ENCODE results near the gene ADAMTS17. TPM values are rescaled to one million over a fixed set of nuclear protein-coding genes. Genes with fewer than 3 reads are reported as not detected.

The ADAMTS17 gene
- total and polyA plus RNA-seq, 8 donors: 0.31 to 14.3 (median 6.3) TPM

- Histone ChIP-seq H3K36me3 (no peaks in the 10 kb centered on the region), H3K9me3 (no peaks in the 10 kb centered on the region), H3K4me3 (peak overlapping the region; percentile 62 to 72 (median 70)), H3K27me3 (no peaks in the 10 kb centered on the region), H3K27ac (peak overlapping the region; percentile 93 to 98 (median 98)), H3K4me1 (peaks cover 5 to 22% (median 13%) of the 10 kb centered on the region in 4 donors)
- DNase-seq: peak in 1 of 2 donors; percentile 16
- intact Hi-C loops (cut with DNase I; ENCODE audit: low total_unique reads): loop anchor here (10.0 kb wide), 1 partner anchor 215 kb away; no protein-coding TSS in a partner anchor
- TF ChIP-seq POLR2AphosphoS5 (IDR thresholded peaks at IDR 0.05) (no peak), EP300 (IDR thresholded peaks at IDR 0.05) (no peak), CTCF (IDR thresholded peaks at IDR 0.05) (no peak), POLR2A (IDR thresholded peaks at IDR 0.05) (no peak)
- 53 to 59% (median 54%) methylated on average over 16 to 17 of the region's 17 CpGs for WGBS, 5 donors
Observed at GRCh38 chr15:100349321-100349695, 7.5 kb upstream of the ADAMTS17 start.

GRCh38 chr15:100348578-100348977 lies 6.8 kb upstream of the ADAMTS17 start:
- 93 to 97% (median 96%) methylated on average over 8 of the region's 8 CpGs for WGBS, 5 donors
- no peak for DNase-seq
- Histone ChIP-seq H3K27me3 (no peaks in the 10 kb centered on the region), H3K4me3 (no peak overlapping the region), H3K4me1 (peaks cover 5 to 22% (median 13%) of the 10 kb centered on the region in 4 donors), H3K27ac (peak overlapping the region in 1 of 5 donors; percentile 98), H3K9me3 (no peaks in the 10 kb centered on the region), H3K36me3 (no peaks in the 10 kb centered on the region)
- intact Hi-C loops (cut with DNase I; ENCODE audit: low total_unique reads): loop anchor here (10.0 kb wide), 1 partner anchor 216 kb away; no protein-coding TSS in a partner anchor
- TF ChIP-seq CTCF (IDR thresholded peaks at IDR 0.05): no peak
- no peak for TF ChIP-seq EP300 (IDR thresholded peaks at IDR 0.05)
- no peak for TF ChIP-seq POLR2A (IDR thresholded peaks at IDR 0.05)
- TF ChIP-seq POLR2AphosphoS5 (IDR thresholded peaks at IDR 0.05): no peak

- WGBS, 5 donors: 42 to 96% (median 89%) methylated on average over 2 of the region's 2 CpGs
- peaks cover 5 to 30% (median 16%) of the 10 kb centered on the region in 4 donors for H3K4me1 ChIP-seq
- no peaks in the 10 kb centered on the region for H3K36me3 ChIP-seq
- no peaks in the 10 kb centered on the region for H3K9me3 ChIP-seq
- intact Hi-C loops (cut with DNase I; ENCODE audit: low total_unique reads): loop anchor here (10.0 kb wide), 1 partner anchor 218 kb away; no protein-coding TSS in a partner anchor
- TF ChIP-seq EP300 (IDR thresholded peaks at IDR 0.05): no peak
- no peak for TF ChIP-seq CTCF (IDR thresholded peaks at IDR 0.05)
- TF ChIP-seq POLR2AphosphoS5 (IDR thresholded peaks at IDR 0.05): no peak
- TF ChIP-seq POLR2A (IDR thresholded peaks at IDR 0.05): no peak
- no peak overlapping the region for H3K27ac ChIP-seq
- H3K27me3 ChIP-seq: peaks cover 0 to 11% (median 0%) of the 10 kb centered on the region in 3 donors
- no peak for DNase-seq
- H3K4me3 ChIP-seq: no peak overlapping the region
Observed at GRCh38 chr15:100346866-100347512, 5.2 kb upstream of the ADAMTS17 start.

GRCh38 chr15:100345438-100345837 lies 3.7 kb upstream of the ADAMTS17 start:
- intact Hi-C loops (cut with DNase I; ENCODE audit: low total_unique reads): loop anchor here (10.0 kb wide), 1 partner anchor 219 kb away; no protein-coding TSS in a partner anchor

More at GRCh38 chr15:100345438-100345837, 3.7 kb upstream of the ADAMTS17 start:
- no peaks in the 10 kb centered on the region for H3K36me3 ChIP-seq
- no peak for DNase-seq
- no peaks in the 10 kb centered on the region for H3K9me3 ChIP-seq
- peaks cover 0 to 24% (median 5%) of the 10 kb centered on the region in 3 donors for H3K27me3 ChIP-seq
- H3K27ac ChIP-seq: no peak overlapping the region
- H3K4me1 ChIP-seq: peaks cover 7 to 28% (median 20%) of the 10 kb centered on the region in 4 donors
- WGBS, 5 donors: 62 to 84% (median 72%) methylated on average over 3 of the region's 3 CpGs
- H3K4me3 ChIP-seq: no peak overlapping the region
- no peak for TF ChIP-seq POLR2AphosphoS5 (IDR thresholded peaks at IDR 0.05)
- no peak for TF ChIP-seq POLR2A (IDR thresholded peaks at IDR 0.05)
- no peak for TF ChIP-seq EP300 (IDR thresholded peaks at IDR 0.05)
- TF ChIP-seq CTCF (IDR thresholded peaks at IDR 0.05): no peak
